Measurements from ENCODE around the gene TMEM115.

TMEM115 gene

DNA sequence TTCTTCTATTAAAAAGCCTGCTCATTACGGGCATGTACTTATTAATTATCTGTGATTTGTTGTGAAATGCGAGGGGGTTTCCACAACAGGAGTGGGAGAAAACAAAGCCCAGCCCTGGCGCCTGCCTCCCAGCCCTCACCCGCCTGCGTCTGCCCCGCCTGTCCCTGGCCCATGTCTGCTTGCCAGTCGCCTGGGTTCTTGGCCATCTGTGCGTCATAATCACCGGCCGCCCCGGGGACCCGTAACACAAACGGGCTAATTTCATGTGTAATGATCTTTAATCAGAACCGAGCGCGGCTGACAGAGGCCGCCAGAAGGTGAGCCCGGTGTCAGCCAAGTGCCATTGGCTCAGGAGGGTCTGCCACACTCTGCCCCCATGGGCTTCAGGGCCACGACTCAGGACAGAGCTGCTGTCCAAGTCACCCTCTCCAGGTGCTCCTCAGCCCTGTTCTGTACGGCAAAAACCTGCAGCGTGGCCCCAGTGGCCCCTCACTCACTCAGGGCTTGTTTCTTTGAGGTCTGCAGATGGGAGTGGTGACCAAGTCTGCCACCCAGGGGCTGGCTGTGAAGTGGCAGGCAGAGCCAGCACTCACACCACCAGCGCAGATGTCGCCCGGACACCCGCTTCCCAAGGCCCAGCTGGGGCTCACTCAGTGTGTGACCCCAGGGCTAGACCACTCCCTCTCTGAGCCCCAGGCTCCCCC lies 28.8 kb upstream of the TMEM115 start:
- ChIA-PET POLR2A (ENCODE audit: low non-redundant PET) (no interaction called here), CTCF (no interaction called here)
- no peak overlapping the region for H3K27ac ChIP-seq
- no peak for DNase-seq (ENCODE audit: low spot score)
- TF ChIP-seq, protein P1, sequence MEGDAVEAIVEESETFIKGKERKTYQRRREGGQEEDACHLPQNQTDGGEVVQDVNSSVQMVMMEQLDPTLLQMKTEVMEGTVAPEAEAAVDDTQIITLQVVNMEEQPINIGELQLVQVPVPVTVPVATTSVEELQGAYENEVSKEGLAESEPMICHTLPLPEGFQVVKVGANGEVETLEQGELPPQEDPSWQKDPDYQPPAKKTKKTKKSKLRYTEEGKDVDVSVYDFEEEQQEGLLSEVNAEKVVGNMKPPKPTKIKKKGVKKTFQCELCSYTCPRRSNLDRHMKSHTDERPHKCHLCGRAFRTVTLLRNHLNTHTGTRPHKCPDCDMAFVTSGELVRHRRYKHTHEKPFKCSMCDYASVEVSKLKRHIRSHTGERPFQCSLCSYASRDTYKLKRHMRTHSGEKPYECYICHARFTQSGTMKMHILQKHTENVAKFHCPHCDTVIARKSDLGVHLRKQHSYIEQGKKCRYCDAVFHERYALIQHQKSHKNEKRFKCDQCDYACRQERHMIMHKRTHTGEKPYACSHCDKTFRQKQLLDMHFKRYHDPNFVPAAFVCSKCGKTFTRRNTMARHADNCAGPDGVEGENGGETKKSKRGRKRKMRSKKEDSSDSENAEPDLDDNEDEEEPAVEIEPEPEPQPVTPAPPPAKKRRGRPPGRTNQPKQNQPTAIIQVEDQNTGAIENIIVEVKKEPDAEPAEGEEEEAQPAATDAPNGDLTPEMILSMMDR (conservative IDR thresholded peaks at IDR 0.05; ENCODE audit: low read depth), result no peak

DNA sequence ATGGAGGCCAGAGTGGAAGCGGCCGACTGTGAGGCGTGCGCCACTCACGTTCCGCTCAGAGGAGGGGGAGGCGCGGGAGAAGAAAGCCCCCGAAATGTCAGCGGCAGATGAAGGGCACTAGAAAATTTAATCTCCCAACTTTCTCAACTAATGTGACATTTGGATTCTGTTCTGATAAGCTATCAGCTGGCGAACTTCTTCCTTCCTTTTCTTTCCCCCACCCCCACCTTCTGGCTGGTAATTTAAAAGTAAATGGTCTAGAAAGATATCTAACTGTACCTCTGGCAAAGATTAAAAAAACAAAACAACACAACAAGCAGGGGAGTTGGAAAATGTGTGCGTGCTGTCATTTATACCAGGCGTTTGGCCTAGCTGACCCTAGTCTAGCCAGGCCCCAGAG lies 26.4 kb upstream of the TMEM115 start:
- ChIA-PET POLR2A (ENCODE audit: low non-redundant PET) (no interaction called here), CTCF (interaction anchor here (0.6 to 0.7 kb wide), 2 partner anchors 61 to 1556 kb away, joined by 3 read pairs; partner anchors contain the start of gene RRP9)
- TF ChIP-seq, protein P1 (conservative IDR thresholded peaks at IDR 0.05; ENCODE audit: low read depth), result no peak
- DNase-seq (ENCODE audit: low spot score), result no peak
- H3K27ac ChIP-seq, result no peak overlapping the region

DNA sequence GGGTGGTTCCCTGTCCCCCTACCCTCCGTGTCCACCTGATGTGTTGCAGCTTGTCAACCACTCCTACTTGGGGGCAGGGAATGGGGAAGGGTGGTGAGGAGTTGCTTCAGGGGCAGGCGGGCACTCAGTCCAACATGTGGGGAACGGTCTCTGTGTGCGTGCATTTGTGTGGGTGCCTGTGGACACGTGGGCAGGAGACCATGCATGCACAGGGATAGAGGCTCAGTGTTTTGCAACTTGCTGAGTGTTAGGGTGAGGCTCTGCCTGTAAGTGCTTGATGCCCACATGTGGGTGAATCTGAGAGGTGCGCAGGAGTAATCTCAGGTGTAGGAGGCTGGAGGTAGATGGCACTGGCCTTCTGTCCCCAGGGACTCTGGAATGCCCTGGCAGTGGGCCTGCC lies 24.4 kb upstream of the TMEM115 start:
- TF ChIP-seq, protein P1 (conservative IDR thresholded peaks at IDR 0.05; ENCODE audit: low read depth), result no peak
- H3K27ac ChIP-seq, result peak overlapping the region; percentile 42
- ChIA-PET CTCF (no interaction called here), POLR2A (ENCODE audit: low non-redundant PET) (no interaction called here)
- no peak for DNase-seq (ENCODE audit: low spot score)

DNA sequence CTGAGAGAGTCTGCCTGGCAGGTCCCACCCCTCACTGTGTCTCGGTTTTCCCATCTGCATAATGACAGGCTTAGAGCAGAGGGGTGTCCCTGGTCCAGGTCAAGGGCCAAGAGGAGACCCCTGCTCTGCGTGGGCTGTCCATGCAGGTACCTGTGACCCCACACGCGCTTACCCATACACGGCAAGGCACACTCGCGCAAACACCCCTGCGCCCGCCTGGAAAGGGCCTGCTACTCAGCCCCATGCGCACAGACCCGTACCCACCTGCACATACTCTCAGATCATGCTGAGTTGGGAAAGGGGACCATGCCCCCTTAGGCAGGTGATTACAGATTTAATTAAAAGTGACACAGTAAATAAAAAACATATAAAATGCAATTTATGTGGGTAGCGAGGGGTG lies 23.4 kb upstream of the TMEM115 start:
- CTCF ChIA-PET, result no interaction called here
- 0 out of 2 replicates have a peak overlapping the region, but pooled peaks have one; percentile 8 for H3K27ac ChIP-seq
- no peak for DNase-seq (ENCODE audit: low spot score)
- POLR2A ChIA-PET (ENCODE audit: low non-redundant PET), result interaction anchor here (0.6 kb wide), 1 partner anchor 54 kb away, joined by 3 read pairs; no protein-coding TSS in a partner anchor
- TF ChIP-seq, protein P1 (conservative IDR thresholded peaks at IDR 0.05; ENCODE audit: low read depth), result no peak

DNA sequence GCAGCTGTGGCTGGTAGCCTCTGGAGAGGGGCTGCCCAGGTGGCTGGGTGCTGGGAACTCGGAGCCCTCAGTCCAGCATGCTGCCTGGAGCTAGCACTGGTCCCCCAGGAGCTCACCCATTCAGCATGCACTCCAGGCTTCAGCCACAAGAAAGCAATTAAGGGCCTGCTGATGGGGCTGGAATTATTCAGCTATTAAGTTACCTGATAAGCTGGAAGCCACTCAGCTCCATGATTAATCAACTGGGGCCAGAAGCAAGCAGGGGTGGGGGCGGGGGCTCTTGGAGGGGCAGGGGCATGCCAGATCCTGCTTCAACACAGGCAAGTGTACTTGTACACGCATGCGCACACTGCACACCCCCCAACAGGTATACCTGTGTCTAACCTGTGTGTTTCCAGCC lies 22.1 kb upstream of the TMEM115 start:
- CTCF ChIA-PET, result interaction anchor here (0.7 kb wide), 1 partner anchor 15 kb away, joined by 3 read pairs; no protein-coding TSS in a partner anchor
- DNase-seq (ENCODE audit: low spot score), result no peak
- TF ChIP-seq, protein P1 (conservative IDR thresholded peaks at IDR 0.05; ENCODE audit: low read depth), result no peak
- POLR2A ChIA-PET (ENCODE audit: low non-redundant PET), result no interaction called here
- H3K27ac ChIP-seq, result no peak overlapping the region

DNA sequence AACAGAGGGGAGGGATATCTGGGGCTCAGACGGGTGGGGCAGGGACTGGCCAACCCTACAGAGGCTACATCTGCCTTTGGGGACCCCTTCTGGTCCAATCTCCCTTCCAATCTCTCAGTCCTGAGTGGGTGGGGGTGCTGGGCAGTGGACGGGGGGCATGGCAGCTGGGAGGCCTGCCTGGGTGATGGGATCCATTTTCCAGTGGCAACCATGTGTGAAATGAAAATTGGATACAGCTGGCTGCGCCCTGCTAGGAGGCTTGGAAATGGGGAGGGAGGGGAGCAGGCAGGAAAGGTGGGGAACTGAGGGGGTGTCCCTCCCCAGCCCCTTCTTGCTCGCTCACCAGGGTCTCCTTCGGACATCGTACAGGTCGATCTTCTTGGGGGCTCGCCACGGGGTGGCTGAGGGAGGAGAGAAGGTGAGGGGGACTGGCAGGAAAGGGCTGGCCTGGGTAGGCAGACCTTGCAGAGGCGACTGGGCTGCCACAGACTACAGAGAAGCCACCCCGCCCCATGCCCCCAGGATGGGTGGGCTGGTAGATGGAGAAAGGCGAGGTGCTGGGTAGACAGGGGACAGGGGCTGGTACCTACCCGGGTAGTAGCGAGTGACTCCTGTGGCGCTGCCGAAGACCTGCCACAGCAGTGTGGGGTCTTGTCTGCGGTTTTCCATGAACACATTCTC lies 21.2 kb upstream of the TMEM115 start:
- ChIA-PET POLR2A (ENCODE audit: low non-redundant PET) (no interaction called here), CTCF (no interaction called here)
- no peak overlapping the region for H3K27ac ChIP-seq
- no peak for DNase-seq (ENCODE audit: low spot score)
- TF ChIP-seq, protein P1 (conservative IDR thresholded peaks at IDR 0.05; ENCODE audit: low read depth), result no peak

Data from RWPE1 (cell line).